ENCODE data around the gene DPP3.
A peak's percentile ranks its signal among the peaks of the same experiment; 100 is the strongest.

The DPP3 gene

GRCh38 chr11:66438504-66439466 lies 41.4 kb upstream of the DPP3 start, which contains the start of gene MRPL11 (continued):
- no peak for TF ChIP-seq ZNF843 (tag by site-specific recombination; IDR thresholded peaks at IDR 0.05)
- TF ChIP-seq SCRT1 (tag by site-specific recombination; IDR thresholded peaks at IDR 0.05; ENCODE audit: borderline replicate concordance), result no peak
- TF ChIP-seq ZNF571 (tag by site-specific recombination; IDR thresholded peaks at IDR 0.05), result no peak
- TF ChIP-seq ZNF354C (tag by site-specific recombination; IDR thresholded peaks at IDR 0.05; ENCODE audit: borderline replicate concordance, low read depth), result no peak
- TF ChIP-seq ZNF248 (tag by site-specific recombination; IDR thresholded peaks at IDR 0.05), result no peak
- no peak for TF ChIP-seq ZNF114 (tag by site-specific recombination; IDR thresholded peaks at IDR 0.05)
- TF ChIP-seq GFI1B (tag by site-specific recombination; IDR thresholded peaks at IDR 0.05), result no peak
- TF ChIP-seq ZNF544 (tag by site-specific recombination; IDR thresholded peaks at IDR 0.05), result no peak
- no peak for TF ChIP-seq ZNF274 (IDR thresholded peaks at IDR 0.05; ENCODE audit: low read length)
- TF ChIP-seq ZNF274 (tag by site-specific recombination; IDR thresholded peaks at IDR 0.05; ENCODE audit: borderline replicate concordance), result no peak
- TF ChIP-seq ZNF768 (tag by site-specific recombination; IDR thresholded peaks at IDR 0.05), result no peak
- 0 out of 2 replicates have a peak, but pooled peaks have one; percentile 51 for TF ChIP-seq ZBTB20 (tag by site-specific recombination; IDR thresholded peaks at IDR 0.05)
- TF ChIP-seq, protein P1, sequence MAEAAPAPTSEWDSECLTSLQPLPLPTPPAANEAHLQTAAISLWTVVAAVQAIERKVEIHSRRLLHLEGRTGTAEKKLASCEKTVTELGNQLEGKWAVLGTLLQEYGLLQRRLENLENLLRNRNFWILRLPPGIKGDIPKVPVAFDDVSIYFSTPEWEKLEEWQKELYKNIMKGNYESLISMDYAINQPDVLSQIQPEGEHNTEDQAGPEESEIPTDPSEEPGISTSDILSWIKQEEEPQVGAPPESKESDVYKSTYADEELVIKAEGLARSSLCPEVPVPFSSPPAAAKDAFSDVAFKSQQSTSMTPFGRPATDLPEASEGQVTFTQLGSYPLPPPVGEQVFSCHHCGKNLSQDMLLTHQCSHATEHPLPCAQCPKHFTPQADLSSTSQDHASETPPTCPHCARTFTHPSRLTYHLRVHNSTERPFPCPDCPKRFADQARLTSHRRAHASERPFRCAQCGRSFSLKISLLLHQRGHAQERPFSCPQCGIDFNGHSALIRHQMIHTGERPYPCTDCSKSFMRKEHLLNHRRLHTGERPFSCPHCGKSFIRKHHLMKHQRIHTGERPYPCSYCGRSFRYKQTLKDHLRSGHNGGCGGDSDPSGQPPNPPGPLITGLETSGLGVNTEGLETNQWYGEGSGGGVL (tag by site-specific recombination; IDR thresholded peaks at IDR 0.05), result no peak
- TF ChIP-seq ZNF133 (tag by site-specific recombination; IDR thresholded peaks at IDR 0.05), result no peak
- TF ChIP-seq ZNF785 (tag by site-specific recombination; IDR thresholded peaks at IDR 0.05), result no peak
- no peak for TF ChIP-seq ZNF513 (tag by site-specific recombination; IDR thresholded peaks at IDR 0.05)
- TF ChIP-seq ZNF157 (tag by site-specific recombination; IDR thresholded peaks at IDR 0.05), result no peak
- TF ChIP-seq, protein P2, sequence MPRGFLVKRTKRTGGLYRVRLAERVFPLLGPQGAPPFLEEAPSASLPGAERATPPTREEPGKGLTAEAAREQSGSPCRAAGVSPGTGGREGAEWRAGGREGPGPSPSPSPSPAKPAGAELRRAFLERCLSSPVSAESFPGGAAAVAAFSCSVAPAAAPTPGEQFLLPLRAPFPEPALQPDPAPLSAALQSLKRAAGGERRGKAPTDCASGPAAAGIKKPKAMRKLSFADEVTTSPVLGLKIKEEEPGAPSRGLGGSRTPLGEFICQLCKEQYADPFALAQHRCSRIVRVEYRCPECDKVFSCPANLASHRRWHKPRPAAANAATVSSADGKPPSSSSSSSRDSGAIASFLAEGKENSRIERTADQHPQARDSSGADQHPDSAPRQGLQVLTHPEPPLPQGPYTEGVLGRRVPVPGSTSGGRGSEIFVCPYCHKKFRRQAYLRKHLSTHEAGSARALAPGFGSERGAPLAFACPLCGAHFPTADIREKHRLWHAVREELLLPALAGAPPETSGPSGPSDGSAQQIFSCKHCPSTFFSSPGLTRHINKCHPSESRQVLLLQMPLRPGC (tag by site-specific recombination; IDR thresholded peaks at IDR 0.05), result peak; percentile 60; the same call in 1 of the 2 replicates
- peak; percentile 56; the same call in 1 of the 2 replicates for TF ChIP-seq ZNF664 (tag by site-specific recombination; IDR thresholded peaks at IDR 0.05)
- no peak for TF ChIP-seq ZNF18 (tag by site-specific recombination; IDR thresholded peaks at IDR 0.05)
- TF ChIP-seq CTCF (tag by site-specific recombination; IDR thresholded peaks at IDR 0.05), result peak; percentile 71
- TF ChIP-seq SCRT2 (tag by site-specific recombination; IDR thresholded peaks at IDR 0.05), result no peak
- TF ChIP-seq, protein P3, sequence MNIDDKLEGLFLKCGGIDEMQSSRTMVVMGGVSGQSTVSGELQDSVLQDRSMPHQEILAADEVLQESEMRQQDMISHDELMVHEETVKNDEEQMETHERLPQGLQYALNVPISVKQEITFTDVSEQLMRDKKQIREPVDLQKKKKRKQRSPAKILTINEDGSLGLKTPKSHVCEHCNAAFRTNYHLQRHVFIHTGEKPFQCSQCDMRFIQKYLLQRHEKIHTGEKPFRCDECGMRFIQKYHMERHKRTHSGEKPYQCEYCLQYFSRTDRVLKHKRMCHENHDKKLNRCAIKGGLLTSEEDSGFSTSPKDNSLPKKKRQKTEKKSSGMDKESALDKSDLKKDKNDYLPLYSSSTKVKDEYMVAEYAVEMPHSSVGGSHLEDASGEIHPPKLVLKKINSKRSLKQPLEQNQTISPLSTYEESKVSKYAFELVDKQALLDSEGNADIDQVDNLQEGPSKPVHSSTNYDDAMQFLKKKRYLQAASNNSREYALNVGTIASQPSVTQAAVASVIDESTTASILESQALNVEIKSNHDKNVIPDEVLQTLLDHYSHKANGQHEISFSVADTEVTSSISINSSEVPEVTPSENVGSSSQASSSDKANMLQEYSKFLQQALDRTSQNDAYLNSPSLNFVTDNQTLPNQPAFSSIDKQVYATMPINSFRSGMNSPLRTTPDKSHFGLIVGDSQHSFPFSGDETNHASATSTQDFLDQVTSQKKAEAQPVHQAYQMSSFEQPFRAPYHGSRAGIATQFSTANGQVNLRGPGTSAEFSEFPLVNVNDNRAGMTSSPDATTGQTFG (tag by site-specific recombination; IDR thresholded peaks at IDR 0.05; ENCODE audit: borderline replicate concordance), result no peak
- peak; percentile 74 for TF ChIP-seq SP3 (tag by site-specific recombination; IDR thresholded peaks at IDR 0.05)
- no peak for TF ChIP-seq HOXD13 (CRISPR knock-in tag; IDR thresholded peaks at IDR 0.05; ENCODE audit: borderline replicate concordance)
- no peak for TF ChIP-seq ZNF48 (tag by site-specific recombination; IDR thresholded peaks at IDR 0.05)
- TF ChIP-seq ZNF223 (tag by site-specific recombination; IDR thresholded peaks at IDR 0.05), result no peak
- peak; percentile 69 for TF ChIP-seq ZNF629 (tag by site-specific recombination; IDR thresholded peaks at IDR 0.05)
- peak; percentile 42; the same call in 1 of the 2 replicates for TF ChIP-seq ZNF394 (tag by site-specific recombination; IDR thresholded peaks at IDR 0.05; ENCODE audit: borderline replicate concordance)
